ENCODE data around the gene SGCD. TPM values are rescaled to one million over a fixed set of nuclear protein-coding genes. Genes with fewer than 3 reads are reported as not detected.
"Not testable (repeated sequence)": the region's sequence is repeated elsewhere in the genome, so short reads cannot be mapped to it uniquely, and the experiment has no call there.

SGCD gene
- total and polyA plus RNA-seq, 12 donors = 1.0 to 30.4 (median 9.4) TPM

GRCh38 chr5:156598964-156599363 lies 272.0 kb downstream of the SGCD start:
- Histone ChIP-seq H3K4me3 (no peak overlapping the region), H3K4me1 (replicated peaks in 1 of 2) (no peaks in the 10 kb centered on the region), H3K36me3 (replicated peaks in 1 of 2) (no peaks in the 10 kb centered on the region), H3K9me3 (replicated peaks in 1 of 3) (peaks cover 0 to 15% (median 10%) of the 10 kb centered on the region in 3 donors), H3K27ac (no peak overlapping the region), H3K27me3 (no peaks in the 10 kb centered on the region)
- TF ChIP-seq CTCF (IDR thresholded peaks at IDR 0.05) (no peak), POLR2A (IDR thresholded peaks at IDR 0.05) (no peak)
- intact Hi-C loops (cut with DNase I) = no loop called here
- 71 to 90% (median 79%) methylated on average over 2 of the region's 2 CpGs for WGBS, 4 donors
- DNase-seq = no peak

- H3K27me3 ChIP-seq; H3K36me3 ChIP-seq (replicated peaks in 1 of 2); H3K4me1 ChIP-seq (replicated peaks in 1 of 2); DNase-seq; H3K27ac ChIP-seq; H3K4me3 ChIP-seq; intact Hi-C loops (cut with DNase I); H3K9me3 ChIP-seq (replicated peaks in 1 of 3): not testable (repeated sequence)
- 90 to 98% (median 95%) methylated on average over 5 to 11 of the region's 11 CpGs for WGBS, 4 donors
Measured at GRCh38 chr5:156610582-156610981, 283.6 kb downstream of the SGCD start.

- TF ChIP-seq CTCF (IDR thresholded peaks at IDR 0.05) (no peak), POLR2A (IDR thresholded peaks at IDR 0.05) (no peak)
- WGBS, 4 donors = 80 to 87% (median 81%) methylated on average over 2 of the region's 2 CpGs
- Histone ChIP-seq H3K9me3 (replicated peaks in 1 of 3) (peaks cover 0 to 5% (median 2%) of the 10 kb centered on the region in 3 donors), H3K27ac (no peak overlapping the region), H3K27me3 (no peaks in the 10 kb centered on the region), H3K36me3 (replicated peaks in 1 of 2) (no peaks in the 10 kb centered on the region), H3K4me3 (no peak overlapping the region), H3K4me1 (replicated peaks in 1 of 2) (no peaks in the 10 kb centered on the region)
- no peak for DNase-seq
- intact Hi-C loops (cut with DNase I) = no loop called here
Measured at GRCh38 chr5:156615901-156616300, 288.9 kb downstream of the SGCD start.

- no peaks in the 10 kb centered on the region for H3K9me3 ChIP-seq (replicated peaks in 1 of 3)
- no peak overlapping the region for H3K27ac ChIP-seq
- intact Hi-C loops (cut with DNase I) = no loop called here
- no peaks in the 10 kb centered on the region for H3K27me3 ChIP-seq
- no peaks in the 10 kb centered on the region for H3K4me1 ChIP-seq (replicated peaks in 1 of 2)
- TF ChIP-seq CTCF (IDR thresholded peaks at IDR 0.05) = no peak
- TF ChIP-seq POLR2A (IDR thresholded peaks at IDR 0.05) = no peak
- no peaks in the 10 kb centered on the region for H3K36me3 ChIP-seq (replicated peaks in 1 of 2)
- WGBS, 4 donors = 68 to 86% (median 80%) methylated on average over 2 of the region's 2 CpGs
- H3K4me3 ChIP-seq = no peak overlapping the region
- DNase-seq = no peak
Measured at GRCh38 chr5:156617426-156617825, 290.5 kb downstream of the SGCD start.

- Histone ChIP-seq H3K4me1 (replicated peaks in 1 of 2) (no peaks in the 10 kb centered on the region), H3K27ac (no peak overlapping the region), H3K36me3 (replicated peaks in 1 of 2) (no peaks in the 10 kb centered on the region), H3K9me3 (replicated peaks in 1 of 3) (no peaks in the 10 kb centered on the region), H3K4me3 (no peak overlapping the region), H3K27me3 (no peaks in the 10 kb centered on the region)
- intact Hi-C loops (cut with DNase I) = no loop called here
- TF ChIP-seq CTCF (IDR thresholded peaks at IDR 0.05) = no peak
- no peak for TF ChIP-seq POLR2A (IDR thresholded peaks at IDR 0.05)
- 88 to 96% (median 92%) methylated on average over 8 of the region's 8 CpGs for WGBS, 4 donors
- DNase-seq = no peak
Measured at GRCh38 chr5:156618601-156619000, 291.6 kb downstream of the SGCD start.
